HCT116 (cell line): Measurements from ENCODE around the gene TESPA1. TPM values are rescaled to one million over a fixed set of nuclear protein-coding genes. Genes with fewer than 3 reads are reported as not detected.

Experiments used
- ATAC-seq: fragments of 200-7000 bp; cut with Tn5 transposase; 2 replicates; pipeline ENCODE4 v1.9.1; 2020; ENCODE audit warnings: mild to moderate bottlenecking, moderate library complexity
- BruUV-seq: library from RNA; stranded (reverse); fragments of 400-500 nt; replicated peaks from 2 replicates; lab custom pipeline; 2021; lab: Mats Ljungman, UMichigan
- CTCF ChIA-PET: fragments of 300-600 bp; sonication (Branson Sonifier 250); formaldehyde crosslinking; loops from one replicate; lab custom pipeline; 2021; ENCODE audit warnings: antibody characterized with exemption; lab: Charles Lee
- POLR2A ChIA-PET: fragments of 300-600, 350-600 bp; sonication (Branson Sonifier 250); formaldehyde crosslinking; loops from one replicate; lab custom pipeline; 2021; ENCODE audit warnings: antibody characterized with exemption; lab: Charles Lee
- RAD21 ChIA-PET, 2 experiments: fragments of 300-600 bp; sonication (Branson Sonifier 250); formaldehyde crosslinking; loops; one replicate each; lab custom pipeline; 2023; ENCODE audit warnings: low total read pairs in 2 of 2; ENCODE audit not compliant: uncharacterized antibody in 2 of 2, unreplicated experiment in 2 of 2, low non-redundant PET in 1 of 2; lab: Charles Lee
- DNase-seq: peaks from one replicate; pipeline ENCODE4 v3.0.0-alpha.2; 2010; ENCODE audit warnings: low read depth, low spot score
- H2AFZ ChIP-seq: fragments of 200-600 bp; shearing (Covaris generic), sonication (generic); 2 replicates; pipeline ENCODE4 v1.6.1; 2017; ENCODE audit warnings: low read depth, mixed run types, mixed read lengths, antibody characterized with exemption, low read length; ENCODE audit not compliant: poor library complexity, severe bottlenecking
- H3K27ac ChIP-seq: 2 replicates; pipeline ENCODE4 v1.5.1; 2012; ENCODE audit warnings: low read depth, low read length
- H3K27me3 ChIP-seq: fragments of 200-600 bp; sonication (generic); 2 replicates; pipeline ENCODE4 v1.6.1; 2016; ENCODE audit warnings: mixed run types, low read length, mixed read lengths; ENCODE audit not compliant: insufficient read depth
- H3K36me3 ChIP-seq, 2 experiments: fragments of 200-500 bp in 1 of 2; fragments of 200-600 bp in 1 of 2; sonication (Bioruptor generic) in 1 of 2; sonication (generic) in 1 of 2; 2 replicates each; pipeline versions ENCODE4 v1.5.1 to v1.6.1; 2014 to 2016; ENCODE audit warnings: low read length in 2 of 2, inconsistent platforms in 1 of 2, mixed read lengths in 1 of 2, mixed run types in 1 of 2; ENCODE audit not compliant: insufficient read depth in 2 of 2, control insufficient read depth in 1 of 2
- H3K4me1 ChIP-seq, 2 experiments: fragments of 200-600 bp in 1 of 2; sonication (generic) in 1 of 2; 2 replicates each; pipeline versions ENCODE4 v1.5.1 to v1.6.1; 2012 to 2017; ENCODE audit warnings: low read length in 2 of 2, inconsistent platforms in 1 of 2, mild to moderate bottlenecking in 1 of 2, mixed read lengths in 1 of 2, mixed run types in 1 of 2, moderate library complexity in 1 of 2; ENCODE audit not compliant: insufficient read depth in 2 of 2, control insufficient read depth in 1 of 2
- H3K4me2 ChIP-seq: fragments of 200-600 bp; sonication (generic); 2 replicates; pipeline ENCODE4 v1.6.1; 2017; ENCODE audit warnings: mixed run types, low read length, mixed read lengths
- H3K4me3 ChIP-seq, 2 experiments: fragments of 200-600 bp in 1 of 2; sonication (generic) in 1 of 2; replicated peaks in 1 of 2; 2 replicates each; pipeline ENCODE4 v1.5.1; 2011 to 2016; ENCODE audit warnings: low read length in 2 of 2, control low read depth in 1 of 2, low read depth in 1 of 2, mild to moderate bottlenecking in 1 of 2, mixed read lengths in 1 of 2, mixed run types in 1 of 2
- H3K79me2 ChIP-seq: fragments of 200-600 bp; sonication (generic); 2 replicates; pipeline ENCODE4 v1.6.1; 2017; ENCODE audit warnings: mild to moderate bottlenecking, mixed run types, low read length, moderate library complexity, mixed read lengths; ENCODE audit not compliant: insufficient read depth
- H3K9ac ChIP-seq: fragments of 200-600 bp; sonication (generic); 2 replicates; pipeline ENCODE4 v1.6.1; 2016; ENCODE audit warnings: low read length, mixed read lengths
- H3K9me2 ChIP-seq: fragments of 200-600 bp; sonication (generic), shearing (Covaris generic); 2 replicates; pipeline ENCODE4 v1.6.1; 2017; ENCODE audit warnings: mixed run types, mild to moderate bottlenecking, moderate library complexity; ENCODE audit not compliant: insufficient read depth
- H3K9me3 ChIP-seq, 2 experiments: fragments of 200-500 bp in 1 of 2; fragments of 200-600 bp in 1 of 2; sonication (Bioruptor generic) in 1 of 2; sonication (generic) in 1 of 2; 2 replicates each; pipeline ENCODE4 v1.6.1; 2014 to 2017; ENCODE audit warnings: low read length in 2 of 2, mixed read lengths in 2 of 2, inconsistent platforms in 1 of 2, low read depth in 1 of 2, mild to moderate bottlenecking in 1 of 2, mixed run types in 1 of 2, moderate library complexity in 1 of 2; ENCODE audit not compliant: control insufficient read depth in 1 of 2, insufficient read depth in 1 of 2
- H4K20me1 ChIP-seq: fragments of 200-600 bp; sonication (generic), shearing (Covaris generic); 2 replicates; pipeline ENCODE4 v1.6.1; 2017; ENCODE audit warnings: mixed run types, mild to moderate bottlenecking, moderate library complexity; ENCODE audit not compliant: insufficient read depth
- ATF3 ChIP-seq: IDR thresholded peaks from 2 replicates; pipeline ENCODE4 v1.6.1; 2012
- EGR1 ChIP-seq: IDR thresholded peaks from 2 replicates; pipeline ENCODE4 v1.6.1; 2012; ENCODE audit warnings: low read depth
- EZH2phosphoT487 ChIP-seq: fragments of 200-600 bp; IDR thresholded peaks from 2 replicates; pipeline ENCODE4 v1.6.1; 2018; ENCODE audit warnings: antibody characterized with exemption, borderline replicate concordance
- POLR2AphosphoS5 ChIP-seq: IDR thresholded peaks from 2 replicates; pipeline ENCODE4 v1.6.1; 2011; ENCODE audit warnings: mild to moderate bottlenecking, low read depth, low read length, moderate library complexity
- SRF ChIP-seq: IDR thresholded peaks from 2 replicates; pipeline ENCODE4 v1.6.1; 2012; ENCODE audit warnings: low read depth
- TCF7L2 ChIP-seq: IDR thresholded peaks from 2 replicates; pipeline ENCODE4 v1.7.0; 2011; ENCODE audit warnings: borderline replicate concordance, inconsistent platforms; ENCODE audit not compliant: insufficient read depth, insufficient read length; ENCODE audit errors: extremely low read depth
- YY1 ChIP-seq: IDR thresholded peaks from 2 replicates; pipeline ENCODE4 v1.6.1; 2011; ENCODE audit warnings: low read length, low read depth, moderate library complexity, mild to moderate bottlenecking; ENCODE audit not compliant: insufficient replicate concordance; ENCODE audit errors: extremely low read depth
- intact Hi-C: fragments of 100-400 bp; cut with micrococcal nuclease; formaldehyde crosslinking; loops from 2 replicates; pipeline ENCODE4 v1.10.0; 2022
- total RNA-seq: library from RNA; stranded (reverse); gene quantifications from one replicate; pipeline ENCODE4 v1.2.1, GENCODE V29; 2021; ENCODE audit not compliant: unreplicated experiment

The TESPA1 gene
- total RNA-seq, 1 experiment from 2014 or later, result 0.27 TPM

GRCh38 chr12:54940727-54941315 lies 43.7 kb downstream of the TESPA1 start:
- Histone ChIP-seq H3K27me3 (0 out of 2 replicates have a peak, but pooled peaks cover 2% of the 10 kb centered on the region), H3K4me3 (no peak overlapping the region), H3K27ac (no peak overlapping the region), H3K9ac (no peak overlapping the region), H2AFZ (no peak overlapping the region), H4K20me1 (no peaks in the 10 kb centered on the region), H3K36me3 (no peaks in the 10 kb centered on the region), H3K4me1 (peaks cover 0 to 9% of the 10 kb centered on the region in 2 experiments; a peak in 2 of 4 replicates), H3K9me2 (no peaks in the 10 kb centered on the region), H3K9me3 (no peaks in the 10 kb centered on the region), H3K79me2 (no peaks in the 10 kb centered on the region), H3K4me2 (no peak overlapping the region)
- intact Hi-C loops, result no loop called here
- no peak for ATAC-seq
- no peak for TF ChIP-seq YY1
- TF ChIP-seq TCF7L2, result no peak
- no peak for TF ChIP-seq EZH2phosphoT487
- RAD21 ChIA-PET, result no interaction called here
- DNase-seq, result no peak
- BruUV-seq, result no TSS peak
- CTCF ChIA-PET, result no interaction called here
- POLR2A ChIA-PET, result no interaction called here

GRCh38 chr12:54937929-54938328 lies 46.6 kb downstream of the TESPA1 start:
- H3K36me3 ChIP-seq, result no peaks in the 10 kb centered on the region
- H3K79me2 ChIP-seq, result no peaks in the 10 kb centered on the region
- peaks cover 5 to 38% of the 10 kb centered on the region in 2 experiments; a peak in 3 of 4 replicates for H3K4me1 ChIP-seq
- no peaks in the 10 kb centered on the region for H3K9me2 ChIP-seq
- H3K9me3 ChIP-seq, result no peaks in the 10 kb centered on the region
- H3K27me3 ChIP-seq, result 0 out of 2 replicates have a peak, but pooled peaks cover 2% of the 10 kb centered on the region
- H3K4me3 ChIP-seq, result no peak overlapping the region
- ChIA-PET CTCF (no interaction called here), RAD21 (no interaction called here), POLR2A (no interaction called here)
- no peak overlapping the region for H3K27ac ChIP-seq
- no TSS peak for BruUV-seq
- DNase-seq (no peak), ATAC-seq (no peak)
- no peak overlapping the region for H3K9ac ChIP-seq
- intact Hi-C loops, result loop anchor here (5.0 kb wide), 1 partner anchor 336 kb away; no protein-coding TSS in a partner anchor
- no peaks in the 10 kb centered on the region for H4K20me1 ChIP-seq
- no peak overlapping the region for H3K4me2 ChIP-seq
- no peak for TF ChIP-seq EGR1
- TF ChIP-seq ATF3, result no peak
- TF ChIP-seq SRF, result peak; percentile 44; the same call in 1 of the 2 replicates
- TF ChIP-seq POLR2AphosphoS5, result no peak
- no peak overlapping the region for H2AFZ ChIP-seq
